HG03025 (cell line): ENCODE results near the gene ANO10.
"Not testable (repeated sequence)": the region's sequence is repeated elsewhere in the genome, so short reads cannot be mapped to it uniquely, and the experiment has no call there.

Experiments used
- ATAC-seq: cut with Tn5 transposase; IDR thresholded peaks from one replicate; pipeline ENCODE4 v1.9.1; 2021; ENCODE audit warnings: mild to moderate bottlenecking, moderate library complexity; ENCODE audit not compliant: unreplicated experiment, low FRiP score

Gene ANO10, protein sequence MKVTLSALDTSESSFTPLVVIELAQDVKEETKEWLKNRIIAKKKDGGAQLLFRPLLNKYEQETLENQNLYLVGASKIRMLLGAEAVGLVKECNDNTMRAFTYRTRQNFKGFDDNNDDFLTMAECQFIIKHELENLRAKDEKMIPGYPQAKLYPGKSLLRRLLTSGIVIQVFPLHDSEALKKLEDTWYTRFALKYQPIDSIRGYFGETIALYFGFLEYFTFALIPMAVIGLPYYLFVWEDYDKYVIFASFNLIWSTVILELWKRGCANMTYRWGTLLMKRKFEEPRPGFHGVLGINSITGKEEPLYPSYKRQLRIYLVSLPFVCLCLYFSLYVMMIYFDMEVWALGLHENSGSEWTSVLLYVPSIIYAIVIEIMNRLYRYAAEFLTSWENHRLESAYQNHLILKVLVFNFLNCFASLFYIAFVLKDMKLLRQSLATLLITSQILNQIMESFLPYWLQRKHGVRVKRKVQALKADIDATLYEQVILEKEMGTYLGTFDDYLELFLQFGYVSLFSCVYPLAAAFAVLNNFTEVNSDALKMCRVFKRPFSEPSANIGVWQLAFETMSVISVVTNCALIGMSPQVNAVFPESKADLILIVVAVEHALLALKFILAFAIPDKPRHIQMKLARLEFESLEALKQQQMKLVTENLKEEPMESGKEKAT

DNA sequence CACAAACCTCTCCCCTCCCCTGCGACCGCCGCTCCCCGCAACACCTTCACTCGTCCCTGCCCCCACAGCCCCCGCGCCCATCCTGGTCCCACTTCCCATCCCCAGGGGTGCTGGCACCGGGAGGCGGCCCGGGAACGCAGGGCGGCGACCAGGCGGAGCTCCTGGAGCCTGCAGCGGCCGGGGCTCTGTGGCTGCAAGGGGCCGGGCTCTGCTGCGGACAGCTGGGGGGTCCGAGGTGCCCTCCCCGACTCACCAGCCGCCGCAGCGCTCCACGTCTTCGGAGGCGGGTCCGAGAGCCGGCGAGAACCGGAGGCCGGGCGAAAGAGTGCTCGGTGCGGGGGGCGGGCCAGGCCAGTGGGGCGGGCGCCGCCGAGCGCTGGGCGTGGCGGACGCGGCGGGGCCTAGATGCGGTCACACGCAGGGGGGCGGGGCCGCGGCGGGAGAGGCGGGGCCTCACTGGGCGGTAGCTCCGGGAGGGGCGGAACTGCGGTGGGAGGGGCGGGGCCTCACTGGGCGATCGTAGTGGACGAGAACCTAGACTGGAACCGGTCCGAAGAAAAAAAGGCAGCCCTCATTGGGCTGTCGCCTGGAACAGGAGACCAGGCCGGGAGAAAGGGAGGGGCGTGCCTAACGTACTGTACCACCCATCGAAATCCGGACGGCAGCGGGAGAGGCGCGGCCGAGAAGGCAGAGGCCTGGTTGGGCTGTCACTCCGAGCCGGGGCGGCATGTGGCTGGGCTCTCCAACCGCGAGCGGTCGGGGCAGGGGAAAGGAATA is at the start of gene ANO10:
ANO10 (minus strand) TSS at position 356 of the 777 bp plus-strand sequence. CDS start 16,159 bp downstream, outside the sequence.
- ATAC-seq: peak; percentile 95

DNA sequence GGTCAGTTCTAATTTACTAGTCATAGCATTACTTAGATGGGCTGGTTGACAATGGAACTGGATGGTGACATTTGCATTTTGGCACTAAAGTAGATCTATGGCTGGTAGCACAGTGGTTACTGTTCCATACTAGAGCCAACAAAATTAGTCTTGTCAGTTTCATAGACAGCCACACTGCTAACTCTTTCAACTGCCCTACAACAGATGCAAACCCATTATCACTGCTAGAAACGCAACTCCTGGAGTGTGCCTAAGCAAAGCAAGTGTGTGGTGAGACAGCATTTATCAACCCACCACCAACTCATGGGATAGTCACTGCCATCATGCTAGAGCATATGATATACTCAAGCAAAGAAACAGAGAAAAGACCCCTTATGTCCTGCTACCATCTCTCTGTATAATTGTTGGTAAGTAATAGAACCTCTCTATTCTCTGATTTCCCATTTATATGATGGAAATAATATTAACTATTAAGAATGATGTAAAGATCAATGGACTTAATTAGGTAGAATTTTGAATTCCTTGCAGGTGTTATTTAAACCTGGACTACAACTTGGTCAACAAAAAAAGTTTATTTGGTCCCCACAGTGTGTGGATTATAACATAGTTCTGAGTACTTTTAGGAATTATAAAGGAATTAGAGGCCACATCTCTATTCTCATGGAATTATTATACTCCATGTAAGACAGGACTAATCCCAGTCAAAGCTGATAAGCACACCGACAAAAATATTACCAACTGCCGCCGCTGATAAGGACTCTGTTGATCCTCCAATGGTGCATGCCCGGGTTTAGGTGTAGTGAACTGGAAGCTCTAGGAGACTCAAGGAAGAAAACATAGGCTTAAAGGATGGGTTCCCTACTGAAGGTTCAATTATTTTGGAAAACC is 49.1 kb upstream of the ANO10 start:
- ATAC-seq: no peak

DNA sequence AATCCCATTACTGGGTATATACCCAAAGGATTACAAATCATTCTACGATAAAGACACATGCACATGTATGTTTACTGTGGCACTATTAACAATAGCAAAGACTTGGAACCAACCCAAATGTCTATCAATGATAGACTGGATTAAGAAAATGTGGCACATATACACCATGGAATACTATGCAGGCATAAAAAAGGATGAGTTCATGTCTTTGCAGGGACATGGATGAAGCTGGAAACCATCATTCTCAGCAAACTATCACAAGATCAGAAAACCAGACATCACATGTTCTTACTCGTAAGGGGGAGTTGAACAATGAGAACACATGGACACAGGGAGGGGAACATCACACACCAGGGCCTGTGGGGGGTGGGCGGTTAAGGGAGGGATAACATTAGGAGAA is 43.2 kb upstream of the ANO10 start:
- not testable (repeated sequence) for ATAC-seq

DNA sequence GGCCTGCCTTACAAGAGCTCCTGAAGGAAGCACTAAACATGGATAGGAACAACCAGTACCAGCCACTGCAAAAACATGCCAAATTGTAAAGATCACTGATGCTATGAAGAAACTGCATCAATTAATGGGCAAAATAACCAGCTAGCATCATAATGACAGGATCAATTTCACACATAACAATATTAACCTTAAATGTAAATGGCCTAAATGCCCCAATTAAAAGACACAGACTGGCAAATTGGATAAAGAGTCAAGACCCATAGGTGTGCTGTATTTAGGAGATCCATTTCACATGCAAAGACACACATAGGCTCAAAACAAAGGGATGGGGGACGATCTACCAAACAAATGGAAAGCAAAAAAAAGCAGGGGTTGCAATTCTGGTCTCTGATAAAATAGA is 39.6 kb upstream of the ANO10 start:
- ATAC-seq: not testable (repeated sequence)

DNA sequence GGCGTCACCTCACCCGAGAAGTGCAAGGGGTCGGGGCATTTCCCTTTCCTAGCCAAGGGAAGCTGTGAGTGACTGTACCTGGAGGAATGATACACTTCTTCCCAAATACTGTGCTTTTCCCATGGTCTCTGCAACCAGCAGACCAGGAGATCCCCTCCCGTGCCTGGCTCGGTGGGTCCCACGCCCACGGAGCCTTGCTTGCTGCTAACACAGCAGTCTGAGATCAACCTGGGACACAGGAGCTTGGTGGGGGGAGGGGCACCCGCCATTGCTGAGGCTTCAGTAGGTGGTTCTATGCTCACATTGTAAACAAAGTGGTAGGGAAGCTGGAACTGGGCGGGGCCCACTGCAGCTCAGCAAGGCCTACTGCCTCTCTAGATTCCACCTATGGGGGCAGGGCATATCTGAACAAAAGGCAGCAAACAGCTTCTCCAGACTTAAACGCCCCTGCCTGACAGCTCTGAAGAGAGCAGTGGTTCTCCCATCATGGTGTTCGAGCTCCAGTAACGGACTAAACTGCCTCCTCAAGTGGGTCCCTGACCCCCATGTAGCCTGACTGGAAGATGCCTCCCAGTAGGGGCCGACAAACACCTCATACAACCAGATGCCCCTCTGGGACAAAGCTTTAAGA is 37.6 kb upstream of the ANO10 start:
- ATAC-seq: no peak

DNA sequence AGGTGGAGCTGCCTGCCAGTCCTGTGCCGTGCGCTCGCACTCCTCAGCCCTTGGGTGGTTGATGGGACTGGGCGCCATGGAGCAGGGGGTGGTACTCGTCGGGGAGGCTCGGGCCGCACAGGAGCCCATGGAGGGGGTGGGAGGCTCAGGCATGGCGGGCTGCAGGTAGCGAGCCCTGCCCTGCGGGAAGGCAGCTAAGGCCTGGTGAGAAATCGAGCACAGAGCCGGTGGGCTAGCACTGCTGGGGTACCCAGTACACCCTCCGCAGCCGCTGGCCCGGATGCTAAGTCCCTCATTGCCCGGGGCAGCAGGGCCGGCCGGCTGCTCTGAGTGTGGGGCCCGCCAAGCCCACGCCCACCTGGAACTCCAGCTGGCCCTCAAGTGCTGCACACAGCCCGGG is 34.6 kb upstream of the ANO10 start:
- not testable (repeated sequence) for ATAC-seq

DNA sequence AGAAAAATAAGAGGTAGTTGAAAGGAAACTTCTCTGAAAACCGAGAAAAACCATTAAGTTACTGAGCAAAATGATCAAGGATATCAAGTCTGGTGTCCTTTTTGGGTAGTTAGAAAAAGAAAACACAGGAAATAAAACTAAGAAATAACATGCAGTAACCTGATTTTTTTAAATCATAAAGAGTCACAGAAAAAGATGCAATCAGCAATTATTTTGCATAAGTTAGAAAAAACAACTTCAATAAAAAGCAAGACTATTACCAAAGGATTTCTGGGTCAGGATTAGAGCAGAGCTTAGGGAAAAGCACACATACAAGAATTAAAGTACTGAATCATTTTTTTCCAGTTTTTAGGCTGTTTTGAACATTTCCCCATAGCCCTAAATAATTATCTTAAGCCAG is 28.5 kb upstream of the ANO10 start:
- ATAC-seq: no peak

DNA sequence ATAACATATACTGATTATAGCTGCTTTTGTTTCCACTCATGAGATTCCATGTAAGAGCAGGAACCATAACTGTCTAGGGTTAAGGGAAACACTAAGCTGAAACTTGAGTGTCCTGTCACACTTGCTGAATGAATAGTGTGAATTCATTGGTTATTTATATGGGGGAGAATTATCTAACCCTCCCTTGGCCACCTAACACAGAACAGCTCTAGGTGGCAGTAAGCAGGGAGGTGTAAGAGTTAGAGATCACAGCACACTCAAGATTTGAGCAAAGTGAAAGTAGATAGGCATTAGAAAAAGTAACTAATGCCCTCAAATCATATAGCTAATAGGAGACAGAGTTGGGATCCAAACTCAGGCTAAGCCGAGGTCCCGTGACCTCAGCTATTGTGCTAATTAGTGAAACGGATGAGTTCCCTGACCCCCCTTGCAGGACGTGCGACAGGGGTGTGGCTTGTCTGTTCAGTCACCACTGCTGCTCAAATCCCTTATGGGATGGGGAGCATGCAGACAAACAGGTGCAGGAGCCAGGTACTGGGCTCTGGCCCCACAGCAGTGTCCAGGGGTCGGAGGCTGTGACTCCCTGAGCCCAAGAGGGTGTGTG is 27.7 kb upstream of the ANO10 start:
- ATAC-seq: no peak

DNA sequence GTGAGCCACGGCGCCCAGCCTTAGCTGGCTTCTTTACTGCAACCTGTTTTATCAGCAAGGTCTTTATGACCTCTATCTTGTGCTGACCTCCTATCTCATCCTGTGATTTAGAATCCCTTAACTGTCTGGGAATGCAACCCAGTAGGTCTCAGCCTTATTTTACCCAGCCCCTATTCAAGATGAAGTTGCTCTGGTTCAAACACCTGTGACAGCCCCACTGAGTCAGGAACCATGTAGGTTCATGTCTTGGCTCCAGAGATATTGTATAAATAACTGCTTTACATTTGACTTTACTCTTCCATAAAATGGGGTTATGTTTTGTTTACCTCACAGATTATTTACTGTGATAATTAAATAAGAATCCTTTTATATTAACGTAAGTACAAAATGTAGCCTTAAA is 27.1 kb upstream of the ANO10 start:
- ATAC-seq: no peak

DNA sequence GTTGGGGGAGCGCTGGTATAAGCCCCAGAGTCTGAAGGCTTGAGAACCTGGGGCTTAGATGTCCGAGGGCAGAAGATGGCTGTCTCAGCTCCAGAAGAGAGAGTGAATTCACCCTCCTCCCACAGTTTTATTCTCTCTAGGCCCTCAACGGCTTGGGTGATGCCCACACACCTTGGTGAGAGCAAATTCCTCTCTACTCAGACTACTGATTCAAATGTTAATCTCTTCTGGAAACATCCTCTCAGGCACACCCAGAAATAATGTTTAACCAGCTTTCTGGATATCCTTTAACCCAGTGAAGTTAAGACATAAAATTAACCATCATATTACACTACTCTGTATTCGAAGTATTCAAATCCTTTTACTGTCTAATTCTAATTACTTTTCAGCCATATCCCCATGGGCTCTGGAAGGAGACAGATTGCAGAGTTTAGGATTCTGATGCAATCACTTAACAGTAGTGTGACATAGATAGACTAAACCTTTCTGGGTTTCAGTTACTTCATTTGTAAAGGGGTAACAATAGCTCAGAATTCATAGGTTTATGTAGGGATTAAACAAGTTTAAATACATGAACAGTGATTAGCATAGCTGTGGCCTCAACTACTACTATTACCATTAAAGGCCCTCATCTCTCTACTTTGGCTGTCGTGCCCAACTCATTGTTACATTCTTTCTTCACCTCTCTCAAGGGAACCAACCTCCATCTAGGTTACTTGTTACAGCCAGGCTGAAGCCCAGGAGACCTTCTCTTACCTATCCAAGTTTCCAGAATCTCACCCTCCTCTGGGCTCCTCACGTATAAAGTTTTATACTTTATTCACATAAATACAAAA is 25.7 kb upstream of the ANO10 start:
- ATAC-seq: no peak

DNA sequence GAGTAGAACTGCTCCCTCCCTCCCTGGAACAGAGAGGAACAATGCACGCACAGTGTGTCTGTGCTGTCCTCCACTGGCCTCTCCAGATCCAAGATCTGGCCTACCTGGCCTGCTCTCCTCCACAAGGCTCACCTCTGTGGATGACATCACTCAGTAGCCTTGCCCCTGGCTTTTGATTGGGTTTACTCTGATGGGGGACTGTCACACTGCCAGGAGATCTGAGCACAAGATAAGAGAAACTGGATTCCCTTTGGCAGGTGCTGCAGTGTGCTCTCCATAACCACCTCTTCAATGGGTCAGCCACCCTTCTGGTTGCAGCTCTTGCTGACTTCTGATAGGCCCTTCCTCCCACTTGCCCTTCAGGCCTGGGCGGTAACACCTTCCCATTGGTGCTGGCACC is 22.6 kb upstream of the ANO10 start:
- no peak for ATAC-seq

DNA sequence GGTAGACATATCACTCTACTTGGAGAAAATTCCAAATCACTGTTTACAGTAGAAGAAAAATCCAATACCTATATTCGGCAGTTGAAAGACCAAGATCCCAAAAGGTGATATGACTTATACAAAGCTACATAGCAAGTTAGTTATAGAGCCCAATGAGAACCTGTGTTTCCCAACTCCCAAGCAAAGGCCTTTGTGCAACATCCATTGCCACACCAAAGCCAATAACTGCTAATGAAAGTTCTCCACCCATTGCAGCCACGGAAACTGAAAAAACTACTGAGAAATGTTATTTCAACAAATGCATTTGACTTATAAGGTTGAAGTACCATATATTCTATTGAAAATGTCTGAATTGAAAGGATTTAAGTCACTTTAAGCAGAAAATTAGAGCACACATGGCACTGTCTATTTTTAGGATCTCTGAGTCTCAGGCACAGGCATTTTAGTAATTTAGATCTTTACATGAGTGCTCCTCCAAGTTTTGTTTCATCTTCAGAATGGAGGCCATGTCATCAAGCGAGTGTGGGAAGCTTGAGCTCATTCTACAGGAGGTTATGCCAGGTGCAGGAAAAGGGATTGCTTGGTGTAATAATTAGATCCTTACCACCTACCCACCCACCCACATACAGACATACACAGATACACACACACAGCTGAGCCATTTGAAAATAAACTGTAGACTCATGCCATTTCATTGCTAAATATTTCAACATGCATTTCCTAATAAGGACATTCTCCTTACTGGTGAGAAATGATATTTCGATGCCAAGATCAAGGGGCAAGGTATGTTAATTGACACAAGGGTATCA is 19.7 kb upstream of the ANO10 start:
- no peak for ATAC-seq

DNA sequence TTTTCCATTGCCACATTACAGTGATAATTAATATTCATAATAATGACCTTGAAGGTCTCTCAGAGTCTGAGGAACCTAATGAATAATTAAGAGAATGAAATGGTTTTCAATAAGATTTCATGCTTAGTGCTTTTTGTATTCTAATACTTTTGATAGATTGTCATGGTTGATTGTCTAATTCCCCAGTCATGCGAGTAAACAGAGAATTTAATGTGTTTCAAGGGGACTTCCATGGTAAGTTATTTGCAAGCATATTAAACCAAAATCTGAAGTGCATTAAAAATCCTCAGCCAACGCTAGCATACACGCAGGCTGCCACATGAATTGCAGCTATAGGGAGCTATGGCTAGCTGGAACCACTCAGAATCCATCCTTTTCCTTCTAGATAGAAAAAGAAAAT is 18.9 kb upstream of the ANO10 start:
- ATAC-seq: no peak

DNA sequence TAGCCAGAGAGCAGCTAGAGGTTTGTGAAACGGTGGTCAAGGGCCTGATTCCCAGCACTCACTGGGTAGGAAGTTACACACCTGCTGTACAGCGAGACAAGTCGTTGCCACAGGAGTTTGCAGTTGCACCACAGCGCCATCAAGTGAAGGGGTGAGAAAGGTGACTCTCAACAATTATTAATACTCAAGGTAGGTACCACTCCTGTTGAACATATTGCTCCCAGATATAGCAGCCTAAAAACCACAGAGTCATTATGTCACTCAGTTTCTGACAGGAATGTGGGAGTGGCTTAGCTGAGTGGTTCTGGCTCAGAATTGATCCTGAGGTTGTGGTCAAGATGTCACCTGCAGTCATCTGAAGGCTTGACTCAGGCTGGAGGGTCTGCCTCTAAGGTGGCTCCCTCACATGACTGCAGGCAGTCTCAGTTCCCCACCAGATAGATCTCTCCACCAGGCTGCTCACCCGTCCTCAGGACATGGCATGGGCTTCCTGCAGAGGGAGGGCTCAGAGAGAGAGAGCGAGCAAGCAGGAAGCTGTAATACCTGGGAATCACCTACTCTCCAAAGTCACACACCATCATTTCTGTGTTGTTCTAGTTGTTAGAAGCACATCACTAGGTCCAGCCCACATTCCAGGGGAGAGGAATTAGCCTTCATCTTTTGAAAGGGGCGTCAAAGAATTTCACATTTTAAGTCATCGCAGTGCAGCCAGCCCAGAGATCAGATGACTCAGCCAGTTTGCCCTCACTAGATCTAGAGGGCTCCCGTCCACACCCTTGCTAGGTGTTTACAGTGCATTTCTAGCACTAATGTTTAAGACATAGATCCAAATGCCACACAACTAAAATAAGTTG is 17.0 kb upstream of the ANO10 start:
- ATAC-seq: no peak

DNA sequence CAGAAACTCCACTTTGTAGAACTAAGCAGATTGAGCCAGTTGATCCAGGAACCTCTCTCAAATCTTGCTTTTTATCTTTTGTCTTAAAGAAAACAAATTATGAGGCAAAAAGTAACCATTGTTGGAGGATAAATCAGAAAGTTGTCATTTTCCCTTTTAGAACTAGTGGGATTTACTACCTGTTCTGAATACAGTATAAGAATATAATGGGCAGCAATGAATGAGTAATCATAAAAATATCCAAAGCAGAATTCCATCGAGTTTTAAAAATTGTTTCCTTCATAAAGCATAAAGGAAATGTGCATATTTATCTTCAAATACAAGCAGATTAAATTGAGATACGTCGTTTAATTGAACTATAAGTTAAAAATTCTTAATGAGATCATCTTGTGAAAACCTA is 15.9 kb upstream of the ANO10 start:
- no peak for ATAC-seq

DNA sequence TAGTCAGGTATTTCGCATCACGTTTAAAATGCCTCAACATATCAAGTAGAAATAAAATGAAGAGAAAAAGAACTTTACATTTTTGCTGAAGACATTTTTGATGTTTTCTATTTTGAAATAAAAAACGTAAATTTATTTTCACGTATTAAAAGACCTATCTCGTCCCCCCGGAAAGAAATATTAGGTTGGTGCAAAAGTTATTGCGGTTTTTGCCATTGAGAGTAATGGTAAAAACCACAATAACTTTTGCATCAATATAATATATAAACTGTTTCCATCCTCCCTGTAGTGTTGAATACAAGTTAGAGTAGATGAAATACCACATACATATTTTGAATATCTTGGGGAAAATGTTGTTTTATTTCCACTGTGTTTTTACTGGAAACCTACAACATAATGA is 11.2 kb upstream of the ANO10 start:
- ATAC-seq: no peak

DNA sequence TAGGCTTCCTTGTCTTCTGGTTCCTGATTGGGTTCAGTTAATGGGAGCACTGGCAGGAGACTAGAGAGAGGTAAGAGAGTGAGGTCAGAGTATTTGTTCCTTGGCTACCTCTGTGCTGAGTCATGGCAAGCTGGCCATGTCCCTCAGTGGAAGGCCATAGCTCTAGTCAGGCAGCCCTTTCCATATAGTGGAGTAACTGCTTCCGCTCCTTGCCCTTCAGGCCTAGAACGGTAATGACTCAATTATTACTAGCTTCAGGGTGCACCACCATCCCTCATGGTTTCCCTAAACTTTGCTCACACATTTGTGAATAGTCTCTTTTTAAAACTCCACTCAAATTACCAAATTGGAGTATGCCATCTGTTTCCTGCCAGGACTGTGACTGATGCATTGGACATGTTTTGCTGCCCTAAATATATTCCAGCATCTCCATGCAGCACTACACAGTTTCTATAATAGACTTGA is 10.5 kb upstream of the ANO10 start:
- ATAC-seq: no peak
